SU-DHL-6 (cell line): ENCODE data around the gene GPHN.

ENCODE experiments used
- EZH2phosphoT487 ChIP-seq: fragments of 200-600 bp; sonication (generic), shearing (Covaris generic); conservative IDR thresholded peaks from 2 replicates; pipeline ENCODE4 v1.6.1; 2018; ENCODE audit warnings: mild to moderate bottlenecking, antibody characterized with exemption, low read length, moderate library complexity, mixed read lengths
- TF ChIP-seq, protein P1 (sequence below): fragments of 200-600 bp; sonication (generic); IDR thresholded peaks from one replicate; pipeline ENCODE4 v1.5.1; 2017; ENCODE audit warnings: antibody characterized with exemption, mild to moderate bottlenecking, low read length, moderate library complexity; ENCODE audit not compliant: insufficient read depth, poor library complexity, severe bottlenecking

GRCh38 chr14:66613344-66613743, 105.4 kb downstream of the GPHN start:
- TF ChIP-seq, protein P1, sequence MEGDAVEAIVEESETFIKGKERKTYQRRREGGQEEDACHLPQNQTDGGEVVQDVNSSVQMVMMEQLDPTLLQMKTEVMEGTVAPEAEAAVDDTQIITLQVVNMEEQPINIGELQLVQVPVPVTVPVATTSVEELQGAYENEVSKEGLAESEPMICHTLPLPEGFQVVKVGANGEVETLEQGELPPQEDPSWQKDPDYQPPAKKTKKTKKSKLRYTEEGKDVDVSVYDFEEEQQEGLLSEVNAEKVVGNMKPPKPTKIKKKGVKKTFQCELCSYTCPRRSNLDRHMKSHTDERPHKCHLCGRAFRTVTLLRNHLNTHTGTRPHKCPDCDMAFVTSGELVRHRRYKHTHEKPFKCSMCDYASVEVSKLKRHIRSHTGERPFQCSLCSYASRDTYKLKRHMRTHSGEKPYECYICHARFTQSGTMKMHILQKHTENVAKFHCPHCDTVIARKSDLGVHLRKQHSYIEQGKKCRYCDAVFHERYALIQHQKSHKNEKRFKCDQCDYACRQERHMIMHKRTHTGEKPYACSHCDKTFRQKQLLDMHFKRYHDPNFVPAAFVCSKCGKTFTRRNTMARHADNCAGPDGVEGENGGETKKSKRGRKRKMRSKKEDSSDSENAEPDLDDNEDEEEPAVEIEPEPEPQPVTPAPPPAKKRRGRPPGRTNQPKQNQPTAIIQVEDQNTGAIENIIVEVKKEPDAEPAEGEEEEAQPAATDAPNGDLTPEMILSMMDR: no peak
- no peak for TF ChIP-seq EZH2phosphoT487
